Fibroblast of gingiva (primary cell): ENCODE measurements around the gene C2CD4D.
A peak's percentile ranks its signal among the peaks of the same experiment; 100 is the strongest.

Experiments used
- DNase-seq: peaks from one replicate; pipeline ENCODE4 v3.0.0-alpha.2; 2011; ENCODE audit warnings: low read depth

Gene C2CD4D

DNA sequence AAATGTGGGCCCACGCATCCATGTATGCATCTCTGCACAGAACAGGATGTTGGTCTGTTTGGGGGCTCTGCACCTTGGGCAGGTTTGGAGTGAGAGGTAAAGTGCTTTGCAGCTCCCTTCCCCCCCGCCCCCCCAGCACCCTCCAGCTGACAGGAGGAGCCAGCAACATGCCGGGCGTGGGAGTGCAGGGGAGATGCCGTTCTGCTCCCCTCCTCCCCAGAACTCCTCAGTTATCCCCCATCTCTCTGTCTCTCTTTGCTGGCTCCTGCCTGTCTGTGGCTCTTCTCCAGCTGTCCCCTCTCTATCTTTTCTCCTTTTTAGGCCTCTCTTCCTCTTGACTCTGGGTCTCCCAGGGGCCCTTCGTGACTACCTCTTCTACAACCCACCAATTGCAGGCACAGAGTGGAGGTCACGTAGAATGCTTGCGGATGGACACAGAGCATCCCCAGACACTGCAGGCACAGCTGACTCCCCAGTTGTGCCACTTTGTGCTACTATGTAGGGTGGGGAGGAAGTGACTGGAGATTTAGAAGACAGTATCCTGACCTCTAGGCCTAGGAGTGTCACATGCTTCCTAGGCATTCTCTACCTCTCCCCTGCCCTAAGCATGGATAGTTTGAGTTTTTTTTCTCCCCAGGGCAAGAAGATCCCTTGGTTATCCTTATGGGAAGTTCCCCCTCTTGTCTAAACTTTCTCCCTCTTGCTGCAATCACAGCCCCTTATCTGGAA lies 6.3 kb downstream of the C2CD4D start:
- DNase-seq = no peak

DNA sequence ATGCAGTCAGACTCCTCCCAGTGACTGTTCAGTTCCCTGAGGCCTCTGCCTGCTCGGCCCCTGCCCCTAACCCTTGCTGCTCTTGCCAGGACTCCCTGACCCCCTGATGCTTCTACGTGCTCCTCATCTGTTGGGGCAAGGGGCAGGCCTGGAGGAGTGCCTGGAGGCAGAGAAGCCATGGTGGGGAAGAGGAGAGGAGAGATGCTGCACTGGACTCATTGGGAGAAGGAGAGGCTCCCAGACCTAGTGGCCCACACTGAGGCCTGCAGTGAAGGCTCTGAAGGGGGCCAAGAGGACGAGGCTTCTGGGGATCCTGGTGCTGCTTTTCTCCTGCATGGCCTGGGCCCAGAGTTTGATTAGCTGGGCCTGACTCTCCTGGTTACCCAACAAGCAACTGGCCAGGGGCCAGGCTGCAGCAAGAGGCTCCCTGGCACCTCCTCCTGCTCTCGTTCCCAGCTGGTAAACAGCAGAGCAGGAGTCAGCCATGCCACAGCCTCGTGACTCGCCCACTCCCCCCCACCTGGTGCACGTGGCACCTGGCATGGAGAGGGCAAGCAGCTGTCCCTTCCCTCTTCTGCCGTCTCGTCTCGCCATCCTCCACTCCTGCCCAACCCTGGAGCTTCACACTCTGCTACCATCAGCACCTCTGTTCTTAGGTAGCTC lies 7.2 kb downstream of the C2CD4D start:
- DNase-seq = peak; percentile 81

GRCh38 chr1:151831605-151832004 lies 8.0 kb downstream of the C2CD4D start, which contains the start of gene RORC:
RORC (minus strand) TSS chr1:151831802; CDS start chr1:151831764, 38 bp downstream.
- DNase-seq = no peak

- no peak for DNase-seq
Measured at GRCh38 chr1:151831256-151831591, 8.4 kb downstream of the C2CD4D start.

DNA sequence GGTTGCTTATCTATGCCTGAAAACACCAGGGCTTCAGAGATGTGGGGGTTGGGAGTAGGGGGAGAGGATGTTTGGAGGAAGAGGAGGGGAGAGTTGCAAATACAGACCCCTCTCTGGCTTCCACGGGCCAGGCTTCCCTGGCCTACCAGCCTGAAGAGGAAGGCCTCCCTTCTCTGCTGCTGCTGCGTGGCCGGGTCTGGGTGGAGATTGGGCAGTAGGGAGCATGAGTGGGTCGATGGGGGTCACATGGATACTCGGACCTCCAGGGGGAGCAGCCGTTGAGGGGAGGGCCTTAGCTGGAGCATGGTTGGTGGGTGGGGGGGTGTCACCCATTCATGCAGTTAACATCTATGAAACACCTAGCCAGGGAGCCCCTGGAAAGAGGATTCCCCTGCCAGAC lies 9.6 kb downstream of the C2CD4D start:
- DNase-seq = no peak

DNA sequence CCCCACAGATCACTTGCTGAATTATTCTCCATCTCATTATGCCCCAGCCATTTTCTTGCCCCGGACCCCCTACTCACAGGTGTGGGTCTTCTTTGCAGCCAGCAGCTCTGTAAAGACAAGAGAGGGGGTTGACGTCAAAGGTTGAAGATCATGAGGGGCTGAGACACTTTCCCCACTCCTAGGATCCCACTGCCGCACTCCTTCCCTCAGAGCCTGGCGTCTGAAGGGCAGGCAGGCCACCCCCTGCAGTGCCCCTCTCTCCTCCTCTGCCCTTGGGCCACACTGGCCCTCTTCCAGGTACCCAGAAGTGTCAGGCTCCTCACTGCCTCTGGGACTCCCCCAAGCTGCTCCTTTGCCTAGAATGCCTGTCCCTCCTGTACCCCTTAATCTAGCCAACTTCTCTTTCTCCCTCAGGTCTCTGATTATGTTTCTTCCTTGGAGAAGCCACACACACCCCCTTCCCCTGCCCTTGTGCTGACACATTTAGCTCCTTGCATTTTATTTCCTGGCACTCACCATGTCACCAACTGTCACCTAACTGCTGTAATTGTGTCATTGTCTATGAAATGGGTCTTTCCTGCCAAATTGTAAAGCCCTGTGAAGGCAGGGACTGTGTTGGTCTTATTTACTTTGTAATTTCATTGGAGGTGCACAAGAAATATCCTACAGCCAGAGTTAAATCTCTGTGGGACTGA lies 10.1 kb downstream of the C2CD4D start:
- DNase-seq = no peak

GRCh38 chr1:151828921-151829320 lies 10.7 kb downstream of the C2CD4D start:
- no peak for DNase-seq

GRCh38 chr1:151827853-151828252 lies 11.8 kb downstream of the C2CD4D start:
- DNase-seq = no peak

- no peak for DNase-seq
Measured at GRCh38 chr1:151825751-151826660, 13.6 kb downstream of the C2CD4D start.

GRCh38 chr1:151825204-151825603 lies 14.4 kb downstream of the C2CD4D start:
- DNase-seq = no peak

DNA sequence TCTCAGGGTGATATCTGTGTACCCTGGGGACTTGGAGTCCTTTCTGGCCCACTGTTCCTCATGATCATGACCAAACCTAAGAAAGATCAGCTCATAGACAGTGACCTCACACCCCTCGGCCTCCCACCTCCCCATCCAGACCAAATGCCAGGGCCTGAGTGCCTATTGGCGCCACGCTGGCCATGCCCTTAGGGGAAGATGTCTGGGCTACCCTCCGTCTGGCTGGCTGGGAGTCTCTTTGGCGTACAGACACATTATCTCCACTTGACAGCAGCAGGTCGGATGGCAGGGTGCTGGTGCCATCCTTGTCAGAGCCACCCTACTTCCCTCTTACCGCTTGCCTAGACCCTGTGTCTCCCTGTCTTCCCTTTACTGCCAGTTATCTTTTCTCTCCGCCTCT lies 16.4 kb downstream of the C2CD4D start:
- no peak for DNase-seq

DNA sequence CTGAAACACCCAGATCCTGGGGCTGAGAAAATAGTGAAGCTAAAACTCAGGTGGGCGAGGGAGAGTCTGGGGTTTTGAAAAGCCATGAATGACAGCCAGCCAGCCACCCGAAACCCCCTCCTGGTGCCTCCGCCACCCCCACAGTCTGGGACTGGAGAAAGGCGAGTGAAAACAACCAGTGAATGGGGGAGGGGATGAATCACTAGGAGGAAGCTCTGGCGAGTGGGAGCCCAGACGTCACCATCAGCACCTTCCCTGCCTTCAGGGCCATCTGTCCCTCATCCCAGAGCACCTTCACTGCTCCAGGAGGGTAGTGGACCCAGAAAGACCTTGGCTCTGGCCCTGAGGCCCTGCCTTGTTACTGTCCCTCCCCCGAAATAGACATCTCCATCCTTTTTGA lies 17.2 kb downstream of the C2CD4D start:
- DNase-seq = no peak

GRCh38 chr1:151820940-151821339 lies 18.7 kb downstream of the C2CD4D start:
- DNase-seq = no peak

DNA sequence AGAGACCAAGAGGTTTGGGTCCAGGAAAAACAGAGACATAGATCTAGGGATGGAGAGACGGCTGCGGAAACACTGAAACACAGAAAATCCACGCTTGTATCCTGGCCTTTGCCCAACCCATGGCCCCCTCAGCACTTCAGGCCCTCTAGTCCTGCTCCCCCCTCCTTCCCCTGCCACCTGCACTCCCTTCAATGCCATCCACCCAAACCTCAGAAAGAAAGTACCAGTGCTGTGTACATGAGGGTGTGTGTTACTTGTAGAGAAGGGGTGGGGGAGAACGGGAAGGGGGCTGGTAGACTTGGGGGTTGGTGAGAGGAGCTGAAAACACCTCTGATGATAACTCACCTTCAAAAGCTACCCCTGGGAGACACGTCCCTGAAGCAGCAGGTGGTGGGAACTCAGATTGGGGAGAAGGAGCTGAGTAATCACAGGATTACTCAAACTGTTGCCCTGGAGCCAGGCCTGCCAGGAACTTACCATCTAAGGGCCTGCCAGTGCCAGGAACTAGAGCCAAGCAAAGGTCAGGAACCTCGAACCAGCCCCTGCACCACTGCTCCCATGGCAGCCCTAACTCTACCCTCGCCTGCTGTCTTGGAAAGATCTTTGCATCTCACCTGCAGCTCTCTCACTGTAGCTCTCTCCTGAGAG lies 19.5 kb downstream of the C2CD4D start:
- no peak for DNase-seq

GRCh38 chr1:151819227-151819835 lies 20.3 kb downstream of the C2CD4D start:
- DNase-seq = no peak

GRCh38 chr1:151817353-151817730 lies 22.3 kb downstream of the C2CD4D start:
- no peak for DNase-seq

DNA sequence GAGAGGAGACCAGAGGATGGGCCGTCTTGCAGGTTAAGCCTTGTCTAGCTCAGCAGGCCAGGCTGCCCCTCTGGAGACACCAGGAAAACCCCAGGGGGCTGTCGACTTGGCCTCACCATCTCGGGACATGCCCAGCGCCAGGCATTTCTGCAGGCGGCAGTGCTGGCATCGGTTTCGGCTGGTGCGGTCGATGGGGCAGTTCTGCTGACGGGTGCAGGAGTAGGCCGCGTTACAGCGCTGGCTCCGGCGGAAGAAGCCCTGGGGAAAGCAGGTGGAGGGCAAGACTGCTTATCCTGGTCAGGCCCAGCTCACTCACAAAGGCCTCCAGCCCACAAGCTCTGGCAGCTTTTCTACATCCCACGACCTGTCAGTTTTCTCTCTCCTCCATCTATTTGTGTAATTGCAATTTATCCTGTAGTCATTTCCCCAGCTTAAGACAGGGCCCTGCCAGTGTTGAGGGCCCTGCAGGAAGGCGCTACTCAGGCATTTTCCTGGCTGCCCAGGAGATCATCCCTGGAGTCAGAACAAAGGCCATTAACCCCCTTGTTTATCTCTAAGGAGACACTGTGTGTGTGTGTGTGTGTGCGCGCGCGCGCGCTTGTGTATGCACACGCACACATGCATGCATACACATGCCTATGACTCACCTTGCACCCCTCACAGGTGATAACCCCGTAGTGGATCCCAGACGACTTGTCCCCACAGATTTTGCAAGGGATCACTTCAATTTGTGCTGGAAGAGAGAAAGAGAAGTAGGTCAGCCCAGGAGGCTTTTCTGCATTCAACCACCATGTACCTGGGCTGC lies 22.9 kb downstream of the C2CD4D start:
- no peak for DNase-seq

GRCh38 chr1:151815716-151816327 lies 23.8 kb downstream of the C2CD4D start:
- DNase-seq = no peak

GRCh38 chr1:151814971-151815545 lies 24.6 kb downstream of the C2CD4D start:
- no peak for DNase-seq

- no peak for DNase-seq
Measured at GRCh38 chr1:151814426-151814825, 25.2 kb downstream of the C2CD4D start.
